GM18519 (cell line): ENCODE results near the gene OR2A12.
"Not testable (repeated sequence)": the region's sequence is repeated elsewhere in the genome, so short reads cannot be mapped to it uniquely, and the experiment has no call there.

Experiments
- ATAC-seq: cut with Tn5 transposase; IDR thresholded peaks from one replicate; pipeline ENCODE4 v1.9.1; 2021; ENCODE audit warnings: mild to moderate bottlenecking, moderate library complexity; ENCODE audit not compliant: unreplicated experiment, low FRiP score

OR2A12 gene, protein sequence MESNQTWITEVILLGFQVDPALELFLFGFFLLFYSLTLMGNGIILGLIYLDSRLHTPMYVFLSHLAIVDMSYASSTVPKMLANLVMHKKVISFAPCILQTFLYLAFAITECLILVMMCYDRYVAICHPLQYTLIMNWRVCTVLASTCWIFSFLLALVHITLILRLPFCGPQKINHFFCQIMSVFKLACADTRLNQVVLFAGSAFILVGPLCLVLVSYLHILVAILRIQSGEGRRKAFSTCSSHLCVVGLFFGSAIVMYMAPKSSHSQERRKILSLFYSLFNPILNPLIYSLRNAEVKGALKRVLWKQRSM

DNA sequence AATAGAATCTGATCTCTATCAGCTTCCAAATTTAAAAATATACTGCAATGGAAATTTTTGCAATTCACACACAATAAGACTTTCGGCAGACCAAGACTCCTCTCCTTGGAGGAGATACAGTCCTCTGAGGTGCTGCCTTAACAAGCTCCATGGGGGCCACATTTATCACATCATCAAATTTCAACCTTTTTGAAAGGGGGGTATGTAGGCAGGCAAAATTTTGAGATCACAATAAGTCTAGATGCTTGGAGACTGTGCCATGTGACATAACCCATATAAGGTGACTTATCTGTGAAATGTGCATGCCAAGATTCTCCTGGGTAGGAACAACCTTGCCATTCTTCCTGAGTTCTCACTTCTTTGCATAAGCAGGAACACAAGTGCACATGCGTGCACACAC is at the start of gene OR2A12:
Gene OR2A12 (plus strand): TSS at position 301 of the 400 bp plus-strand sequence. CDS start 8,830 bp downstream, outside the sequence.
- ATAC-seq = no peak

DNA sequence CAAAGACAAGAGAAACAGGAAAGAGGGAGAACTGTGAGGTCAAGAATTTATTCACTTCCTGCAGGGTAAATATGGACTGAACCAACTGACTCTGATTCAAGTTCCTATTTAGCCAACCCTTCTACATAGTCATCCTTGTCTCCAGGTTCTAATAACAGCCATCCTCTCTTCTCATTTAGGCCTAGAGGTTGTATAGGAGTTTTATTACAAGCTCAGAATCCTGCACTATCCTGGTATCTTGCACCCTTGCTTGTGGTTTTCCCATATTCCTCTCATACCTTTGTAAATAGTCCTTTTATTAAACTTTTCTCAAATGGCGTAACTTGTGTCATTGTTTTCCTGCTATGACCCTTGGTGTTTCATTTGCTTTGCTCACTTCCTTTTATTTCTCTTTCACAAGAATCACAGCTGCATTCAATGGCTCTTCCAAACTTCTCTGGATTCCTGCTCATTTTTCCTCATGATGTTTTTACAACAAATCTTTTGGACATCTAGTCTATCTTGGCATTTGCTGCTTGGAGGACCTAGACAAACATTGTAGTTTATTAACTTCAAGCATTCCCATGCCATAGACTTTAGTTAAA is 49.7 kb upstream of the OR2A12 start:
- ATAC-seq = no peak

DNA sequence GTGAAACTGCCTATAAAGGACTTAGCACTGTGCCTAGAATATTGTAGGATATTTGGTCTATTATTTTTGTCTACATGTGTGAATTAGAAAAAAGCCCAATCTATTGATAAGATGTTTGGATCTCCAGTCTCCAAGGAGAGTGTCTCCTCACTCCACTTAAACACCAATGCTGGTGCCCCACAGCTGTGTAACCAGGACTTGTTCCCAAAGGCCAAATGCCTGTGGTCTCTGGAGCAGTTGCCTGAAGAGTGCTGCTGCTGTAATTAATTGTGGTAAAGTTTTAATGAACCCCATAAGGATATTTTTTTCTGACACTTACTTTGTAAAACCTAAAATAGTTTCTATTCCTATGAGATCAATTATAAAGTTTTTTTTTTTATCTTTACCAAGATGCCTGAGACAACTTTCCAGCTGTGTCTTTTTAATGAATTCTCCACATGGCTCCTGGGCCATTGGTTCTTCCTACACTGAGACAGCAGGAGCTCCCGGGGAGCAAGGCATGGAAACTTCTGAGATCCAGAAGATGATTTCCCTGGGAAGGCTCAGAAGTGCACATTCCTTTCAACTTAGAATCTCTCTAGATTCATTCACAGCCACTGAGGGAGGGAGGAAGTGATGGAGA is 48.6 kb upstream of the OR2A12 start:
- ATAC-seq = no peak

DNA sequence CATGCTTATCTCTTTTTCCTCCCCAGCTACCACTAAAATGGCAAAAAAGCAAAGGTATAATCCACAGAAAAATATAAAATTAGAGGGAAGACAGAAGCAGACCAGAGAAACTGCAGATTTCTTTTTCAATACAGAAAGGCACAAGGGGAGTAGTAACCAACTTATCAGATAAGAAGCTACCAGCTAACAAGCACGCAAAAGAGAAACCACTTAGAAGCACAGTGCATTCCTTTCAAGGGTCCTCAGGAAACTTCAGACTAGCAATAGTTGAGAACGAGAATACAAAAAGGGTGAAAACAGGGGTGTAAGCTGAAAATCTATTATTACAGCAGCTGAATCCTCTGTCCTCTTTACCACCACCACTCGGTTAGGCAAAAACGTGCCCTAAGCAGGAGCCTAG is 47.2 kb upstream of the OR2A12 start:
- no peak for ATAC-seq

DNA sequence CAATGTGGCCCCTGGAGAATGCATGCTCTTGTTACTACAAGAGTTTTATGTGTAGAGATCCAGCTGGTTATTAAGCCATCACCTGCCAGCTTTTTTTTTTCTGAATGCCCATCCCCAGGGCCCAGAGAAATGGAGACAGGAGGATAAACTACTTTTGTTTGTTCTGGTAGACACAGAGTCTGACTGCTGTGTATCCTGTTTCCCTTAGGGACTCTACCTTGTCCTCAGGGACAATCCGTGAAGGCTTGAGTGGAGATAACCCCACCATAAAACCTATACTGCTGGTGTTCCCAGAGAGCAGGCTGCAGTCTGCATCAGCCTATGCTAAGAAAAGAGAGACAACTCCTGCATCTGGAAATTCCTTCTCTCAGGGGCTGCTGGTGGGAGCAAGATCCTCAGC is 37.4 kb upstream of the OR2A12 start, which contains the start of gene OR2A5:
Gene OR2A5 (plus strand): TSS at position 301 of the 400 bp plus-strand sequence. CDS start 1,454 bp downstream, outside the sequence.
- ATAC-seq = no peak

DNA sequence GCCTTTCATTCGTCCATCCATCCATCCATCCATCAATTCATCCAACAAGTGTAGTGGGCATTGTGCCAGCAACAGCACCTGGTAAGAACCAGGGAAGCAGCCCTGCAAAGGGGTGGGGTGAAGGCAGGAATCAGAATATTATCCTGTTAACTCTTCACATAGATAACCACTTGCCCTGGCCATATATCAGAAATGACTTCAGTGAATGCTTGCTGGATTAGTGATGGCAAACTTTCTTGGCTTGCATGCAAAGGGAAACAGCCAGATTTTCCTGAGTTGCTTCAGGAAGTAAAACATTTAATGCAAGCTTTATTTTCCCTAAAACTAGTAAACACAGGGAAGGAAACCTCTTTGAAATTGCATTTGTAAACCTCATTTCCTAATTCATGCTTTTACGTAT is 36.6 kb upstream of the OR2A12 start:
- ATAC-seq = no peak

DNA sequence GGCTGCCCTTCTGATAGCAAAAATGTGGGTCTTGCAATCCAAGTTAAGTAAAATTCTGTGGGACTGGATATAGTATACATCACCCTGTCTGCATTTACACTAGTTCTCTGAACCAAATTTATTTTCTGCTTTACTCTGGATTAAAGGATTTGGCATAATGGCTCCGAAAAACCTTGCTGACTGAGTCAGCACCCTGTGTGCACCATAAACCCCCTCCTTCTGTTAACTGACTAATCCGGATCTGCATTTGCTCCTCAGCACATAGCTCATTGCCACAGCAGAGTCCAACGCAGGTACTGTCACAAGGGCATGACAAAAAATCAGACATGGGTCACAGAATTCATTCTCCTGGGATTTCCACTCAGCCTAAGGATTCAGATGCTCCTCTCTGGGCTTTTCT is 36.0 kb upstream of the OR2A12 start:
- ATAC-seq = no peak

DNA sequence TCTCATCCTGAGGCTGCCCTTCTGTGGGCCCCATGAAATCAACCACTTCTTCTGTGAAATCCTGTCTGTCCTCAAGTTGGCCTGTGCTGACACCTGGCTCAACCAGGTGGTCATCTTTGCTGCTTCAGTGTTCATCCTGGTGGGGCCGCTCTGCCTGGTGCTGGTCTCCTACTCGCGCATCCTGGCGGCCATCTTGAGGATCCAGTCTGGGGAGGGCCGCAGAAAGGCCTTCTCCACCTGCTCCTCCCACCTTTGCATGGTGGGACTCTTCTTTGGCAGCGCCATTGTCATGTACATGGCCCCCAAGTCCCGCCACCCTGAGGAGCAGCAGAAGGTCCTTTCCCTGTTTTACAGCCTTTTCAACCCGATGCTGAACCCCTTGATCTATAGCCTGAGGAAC is 35.2 kb upstream of the OR2A12 start:
- not testable (repeated sequence) for ATAC-seq

DNA sequence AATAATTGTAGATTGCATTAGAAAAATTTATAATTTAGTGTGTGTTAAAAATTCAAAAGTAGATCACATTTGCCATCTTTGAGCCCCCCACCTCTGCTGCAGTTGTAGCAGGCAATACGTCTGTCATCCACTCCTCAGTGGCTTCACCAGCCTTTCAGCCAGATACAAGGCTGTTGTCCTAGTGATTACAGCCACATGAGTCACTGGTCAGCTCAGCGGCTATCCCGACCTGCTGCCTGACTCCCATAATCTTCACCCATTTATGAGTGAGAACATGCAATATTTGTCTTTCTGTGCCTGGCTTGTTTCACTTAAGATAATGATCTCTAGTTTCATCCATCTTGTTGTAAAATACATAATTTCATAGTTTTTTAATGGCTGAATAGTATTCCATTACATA is 28.1 kb upstream of the OR2A12 start:
- ATAC-seq = no peak

DNA sequence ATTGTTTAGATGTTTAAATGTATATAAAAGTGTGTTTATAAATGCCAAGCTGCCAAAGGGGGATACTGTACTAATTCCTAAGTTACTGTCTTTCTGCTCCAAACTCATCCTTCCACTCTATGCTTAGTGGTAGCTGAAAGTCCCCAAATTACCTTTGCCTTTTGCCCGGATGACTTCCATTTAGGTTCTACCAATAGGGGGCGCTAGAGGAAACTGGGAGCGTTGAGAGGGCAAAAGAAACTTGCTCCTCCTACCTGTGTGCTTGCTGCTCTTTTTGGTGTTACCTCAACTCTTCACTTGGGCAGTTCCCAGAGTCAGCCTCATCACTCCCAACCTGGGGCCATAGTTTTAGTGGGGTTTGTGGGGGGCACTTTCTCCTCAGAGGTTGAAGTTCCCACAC is 22.4 kb upstream of the OR2A12 start:
- no peak for ATAC-seq

DNA sequence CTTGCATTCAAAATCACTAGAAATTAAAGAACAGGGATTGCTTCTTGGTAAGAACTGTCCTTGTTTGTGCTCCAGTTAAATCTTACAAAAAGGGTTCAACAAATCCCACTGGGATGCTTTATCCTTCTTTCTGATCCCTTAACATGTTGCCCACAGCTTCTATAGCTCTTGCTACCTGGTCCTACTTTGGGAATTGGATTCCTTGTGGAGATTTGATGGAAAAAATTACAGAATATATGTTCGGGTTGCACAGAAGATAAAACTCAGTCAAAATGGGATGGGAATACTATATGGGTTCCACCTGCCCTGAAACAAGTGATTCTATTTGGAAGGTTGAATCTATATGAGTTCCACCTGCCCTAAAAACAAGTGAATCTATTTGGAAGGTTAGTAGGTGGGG is 16.6 kb upstream of the OR2A12 start, which contains the start of gene OR2A25:
Gene OR2A25 (plus strand): TSS at position 301 of the 400 bp plus-strand sequence. CDS start 4,409 bp downstream, outside the sequence.
- ATAC-seq = no peak

DNA sequence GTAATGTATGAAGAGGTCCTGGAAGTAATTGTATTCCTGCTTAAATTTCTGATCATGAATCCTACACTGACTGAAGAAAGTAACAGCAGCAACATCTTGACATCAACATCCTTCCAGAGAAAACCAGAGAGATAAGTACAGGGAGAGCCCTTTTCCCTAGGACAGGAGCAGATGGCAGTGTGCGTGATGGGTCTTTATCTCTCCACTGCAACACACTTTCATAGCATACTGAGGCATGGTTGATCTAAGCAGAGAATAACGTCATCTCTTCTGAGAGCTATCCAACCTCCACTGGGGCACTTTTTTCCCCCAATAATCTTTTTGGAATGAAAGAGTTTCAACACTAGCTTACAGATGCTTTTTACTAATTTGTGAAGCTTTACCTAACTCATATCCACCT is 16.1 kb upstream of the OR2A12 start:
- ATAC-seq = no peak

DNA sequence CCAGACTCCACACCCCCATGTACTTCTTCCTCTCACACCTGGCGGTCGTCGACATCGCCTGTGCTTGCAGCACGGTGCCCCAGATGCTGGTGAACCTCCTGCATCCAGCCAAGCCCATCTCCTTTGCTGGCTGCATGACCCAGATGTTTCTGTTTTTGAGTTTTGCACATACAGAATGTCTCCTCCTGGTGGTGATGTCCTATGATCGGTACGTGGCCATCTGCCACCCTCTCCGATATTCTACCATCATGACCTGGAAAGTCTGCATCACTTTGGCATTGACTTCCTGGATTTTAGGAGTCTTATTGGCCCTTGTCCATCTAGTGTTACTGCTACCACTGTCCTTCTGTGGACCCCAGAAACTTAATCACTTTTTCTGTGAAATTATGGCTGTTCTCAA is 11.7 kb upstream of the OR2A12 start:
- ATAC-seq = no peak

DNA sequence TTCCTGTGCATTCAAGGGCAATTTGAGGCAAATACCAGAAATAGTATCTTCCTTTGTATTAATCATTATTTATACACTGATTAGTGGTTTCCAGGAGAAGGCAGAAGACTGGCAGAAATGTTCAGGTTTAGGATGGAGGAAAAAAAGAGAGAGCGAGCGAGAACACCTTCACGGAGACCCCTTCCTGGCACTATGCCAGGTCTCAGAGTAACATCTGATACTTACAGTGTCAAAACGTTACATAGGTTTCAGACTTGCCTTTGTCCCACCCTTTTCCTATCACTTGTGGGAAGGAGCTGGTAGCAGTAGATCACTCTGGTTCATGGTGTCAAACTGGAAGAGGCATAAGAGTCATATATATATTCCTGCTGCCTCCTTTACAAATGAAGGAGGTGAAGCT is 652 bp downstream of the OR2A12 start:
- no peak for ATAC-seq

DNA sequence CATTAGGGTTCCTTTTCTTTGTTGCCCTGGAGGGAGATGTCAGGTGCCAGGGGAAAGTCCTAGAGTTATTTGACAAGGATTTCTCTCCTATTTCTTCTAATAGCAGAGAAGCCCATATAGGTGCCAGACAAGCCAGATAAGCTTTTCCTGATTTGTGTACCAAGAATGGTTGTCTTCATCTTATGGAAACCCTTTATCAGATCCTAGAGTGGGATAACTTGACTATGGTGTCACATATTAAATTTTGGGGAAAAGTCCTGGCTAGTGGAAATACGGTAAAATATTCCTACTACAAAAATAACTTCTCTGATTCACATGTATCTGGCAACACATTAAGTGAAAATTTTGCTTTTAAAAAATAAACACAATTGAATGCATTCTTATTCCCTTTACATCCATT is 1.2 kb downstream of the OR2A12 start:
- ATAC-seq = no peak

DNA sequence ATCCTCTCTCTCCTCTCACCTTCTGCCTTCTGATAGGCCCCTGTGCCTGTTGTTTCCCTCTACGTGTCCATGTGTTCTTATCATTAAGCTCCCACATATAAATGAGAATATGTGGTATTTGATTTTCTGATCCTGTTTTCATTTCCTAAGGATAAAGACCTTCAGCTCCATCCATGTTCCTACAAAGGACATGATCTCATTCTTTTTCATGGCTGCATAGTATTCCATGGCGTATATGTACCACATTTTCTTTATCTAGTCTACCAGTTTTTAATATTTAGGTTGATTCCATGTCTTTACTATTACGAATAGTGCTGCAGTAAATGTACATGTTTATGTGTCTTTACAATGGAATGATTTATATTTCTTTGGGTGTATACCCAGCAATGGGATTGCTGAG is 4.6 kb downstream of the OR2A12 start:
- ATAC-seq = no peak

DNA sequence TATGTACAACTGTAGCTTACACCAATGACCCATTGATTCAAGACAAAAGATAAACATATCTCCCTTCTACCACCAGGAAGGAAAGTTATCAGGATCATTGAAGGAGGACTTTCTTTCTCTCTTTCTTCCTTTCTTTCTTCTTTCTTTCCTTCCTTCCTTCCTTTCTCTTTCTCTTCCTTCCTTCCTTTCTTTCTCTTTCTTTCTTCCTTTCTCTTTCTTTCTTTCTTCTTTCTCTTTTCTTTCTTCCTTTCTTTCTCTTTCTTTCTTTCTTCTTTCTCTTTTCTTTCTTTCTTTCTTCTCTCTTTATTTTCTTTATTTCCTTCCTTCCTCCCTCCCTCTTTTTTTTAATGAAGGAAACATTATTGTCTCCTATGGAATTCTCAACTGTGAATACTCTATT is 12.7 kb downstream of the OR2A12 start:
- no peak for ATAC-seq

DNA sequence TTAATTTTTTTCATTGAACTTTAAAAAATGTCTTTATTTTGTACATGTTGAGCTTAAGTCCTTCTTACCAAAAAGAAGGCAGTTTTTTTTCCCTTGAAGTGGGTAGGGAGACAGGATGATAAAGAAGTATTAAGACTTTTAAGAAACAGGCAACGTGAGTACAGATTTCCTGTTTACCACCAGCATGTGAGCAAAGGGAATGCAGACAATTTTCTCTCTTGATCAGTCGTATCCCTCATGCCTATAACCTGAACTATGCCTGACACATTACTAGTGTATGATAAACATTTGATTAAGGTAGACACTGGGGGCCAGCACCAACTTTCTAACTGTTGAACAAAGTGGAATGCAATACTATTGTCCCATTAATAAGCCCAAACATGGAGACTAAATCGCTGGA is 14.5 kb downstream of the OR2A12 start:
- no peak for ATAC-seq

DNA sequence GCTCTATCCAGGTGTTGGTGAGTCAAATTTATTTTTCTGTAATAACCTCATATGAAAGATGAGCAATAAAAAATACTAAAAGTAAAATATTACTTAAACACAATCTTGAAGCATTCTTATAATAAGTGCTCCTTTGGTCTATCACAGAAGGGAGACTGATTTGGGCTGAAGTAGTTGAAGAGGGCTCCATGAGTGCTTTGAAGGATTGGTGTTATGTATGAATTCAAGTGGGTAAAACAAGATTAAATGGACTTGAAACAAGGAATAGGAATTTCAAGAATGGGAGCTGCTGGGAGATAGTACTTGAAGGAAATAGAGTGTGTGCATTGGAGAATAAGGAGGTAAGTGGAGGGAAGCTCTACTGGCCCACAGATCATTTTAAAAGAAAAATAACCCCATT is 16.0 kb downstream of the OR2A12 start:
- ATAC-seq = no peak

DNA sequence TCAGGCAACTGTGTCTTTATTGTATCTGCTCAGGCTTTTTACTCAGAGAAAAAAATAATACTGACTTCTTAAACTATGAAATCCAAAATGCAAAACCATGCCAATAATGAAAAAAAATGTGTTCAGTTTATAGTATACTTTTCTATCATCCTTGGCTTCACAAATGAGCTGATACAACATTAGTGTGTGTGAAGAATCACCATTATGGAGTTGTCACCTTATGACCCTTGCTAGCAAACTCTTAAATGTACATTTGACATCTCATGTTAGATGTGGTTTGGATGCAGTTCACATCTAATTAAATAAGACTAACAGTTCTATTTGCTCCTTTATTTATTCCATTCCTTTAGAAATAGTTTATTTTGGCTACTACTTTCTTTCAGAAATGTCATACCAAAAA is 19.1 kb downstream of the OR2A12 start:
- no peak for ATAC-seq

DNA sequence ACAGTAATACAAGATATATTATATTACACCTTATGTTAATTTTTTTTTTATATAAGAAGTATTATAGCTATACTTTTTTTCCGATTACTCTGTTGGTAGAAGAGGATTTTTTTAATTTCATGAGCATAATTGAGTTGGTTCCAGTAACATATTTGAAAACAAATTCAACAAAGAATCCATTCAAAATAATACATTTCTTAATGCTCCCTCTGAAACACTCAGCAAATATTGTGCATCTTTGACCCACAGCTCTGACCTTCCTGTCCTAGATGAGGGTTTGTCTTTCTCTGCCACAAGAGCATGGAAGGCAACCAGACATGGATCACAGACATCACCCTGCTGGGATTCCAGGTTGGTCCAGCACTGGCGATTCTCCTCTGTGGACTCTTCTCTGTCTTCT is 23.2 kb downstream of the OR2A12 start, which contains the start of gene OR2A2:
Gene OR2A2 (plus strand): TSS at position 301 of the 400 bp plus-strand sequence. CDS start 0 bp downstream, at position 301.
- ATAC-seq = no peak

DNA sequence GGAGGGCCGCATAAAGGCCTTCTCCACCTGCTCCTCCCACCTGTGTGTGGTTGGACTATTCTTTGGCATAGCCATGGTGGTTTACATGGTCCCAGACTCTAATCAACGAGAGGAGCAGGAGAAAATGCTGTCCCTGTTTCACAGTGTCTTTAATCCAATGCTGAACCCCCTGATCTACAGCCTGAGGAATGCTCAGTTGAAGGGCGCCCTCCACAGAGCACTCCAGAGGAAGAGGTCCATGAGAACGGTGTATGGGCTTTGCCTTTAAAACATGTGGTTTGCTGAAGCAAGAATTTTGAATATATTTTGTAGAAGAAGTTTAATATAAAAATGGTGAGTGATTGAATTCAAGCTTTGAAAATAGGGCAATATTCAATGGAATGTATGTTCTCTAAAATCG is 24.2 kb downstream of the OR2A12 start:
- no peak for ATAC-seq
